Neural cell (in vitro differentiated cells): ENCODE measurements around the gene VAMP8. TPM values are rescaled to one million over a fixed set of nuclear protein-coding genes. Genes with fewer than 3 reads are reported as not detected.
"Not testable (repeated sequence)": the region's sequence is repeated elsewhere in the genome, so short reads cannot be mapped to it uniquely, and the experiment has no call there.

Experiments
- H2AFZ ChIP-seq: fragments of 200-600, 300-800 bp; sonication (generic), shearing (Covaris generic); 2 replicates; pipeline ENCODE4 v1.6.0; 2014; ENCODE audit warnings: low read depth, mild to moderate bottlenecking, antibody characterized with exemption, low read length, moderate library complexity
- H3F3A ChIP-seq: fragments of 200-600 bp; shearing (Covaris generic); 2 replicates; pipeline ENCODE4 v1.6.1; 2016; ENCODE audit warnings: mild to moderate bottlenecking, moderate library complexity, mixed read lengths, antibody characterized with exemption, low read length; ENCODE audit not compliant: insufficient read depth, poor library complexity, severe bottlenecking
- H3K27ac ChIP-seq: fragments of 200-600, 300-800 bp; sonication (generic), shearing (Covaris generic); 2 replicates; pipeline ENCODE4 v1.5.1; 2014; ENCODE audit warnings: mild to moderate bottlenecking, low read length, moderate library complexity
- H3K27me3 ChIP-seq: fragments of 300-800, 200-600 bp; sonication (generic), shearing (Covaris generic); 2 replicates; pipeline ENCODE4 v1.6.0; 2014; ENCODE audit warnings: mild to moderate bottlenecking, low read depth, low read length, moderate library complexity; ENCODE audit not compliant: insufficient read depth
- H3K36me3 ChIP-seq: fragments of 300-800, 200-600 bp; sonication (generic), shearing (Covaris generic); 2 replicates; pipeline ENCODE4 v1.5.1; 2014; ENCODE audit warnings: mild to moderate bottlenecking, antibody characterized with exemption, low read length, moderate library complexity; ENCODE audit not compliant: insufficient read depth
- H3K4me2 ChIP-seq: fragments of 300-800, 200-600 bp; sonication (generic), shearing (Covaris generic); 2 replicates; pipeline ENCODE4 v1.6.0; 2014; ENCODE audit warnings: mild to moderate bottlenecking, low read length
- H3K4me3 ChIP-seq: fragments of 300-800, 200-600 bp; sonication (generic), shearing (Covaris generic); 2 replicates; pipeline ENCODE4 v1.5.1; 2014; ENCODE audit warnings: mild to moderate bottlenecking, low read length, moderate library complexity
- H3K79me2 ChIP-seq: fragments of 200-600 bp; shearing (Covaris generic); replicated peaks from 2 replicates; pipeline ENCODE4 v1.6.0; 2014; ENCODE audit warnings: mild to moderate bottlenecking, low read length, moderate library complexity; ENCODE audit not compliant: insufficient read depth
- H3K9ac ChIP-seq: fragments of 300-800, 200-600 bp; sonication (generic), shearing (Covaris generic); 2 replicates; pipeline ENCODE4 v1.6.1; 2016; ENCODE audit warnings: mild to moderate bottlenecking, low read length, mixed read lengths
- H3K9me2 ChIP-seq: fragments of 200-600 bp; shearing (Covaris generic); 2 replicates; pipeline ENCODE4 v1.6.1; 2016; ENCODE audit warnings: mild to moderate bottlenecking, low read length, mixed read lengths; ENCODE audit not compliant: insufficient read depth
- H3K9me3 ChIP-seq: fragments of 200-600, 300-800 bp; sonication (generic), shearing (Covaris generic); 2 replicates; pipeline ENCODE4 v1.6.1; 2016; ENCODE audit warnings: mild to moderate bottlenecking, mixed run types, low read length, moderate library complexity, mixed read lengths
- H4K20me1 ChIP-seq: fragments of 200-600 bp; shearing (Covaris generic); 2 replicates; pipeline ENCODE4 v1.6.1; 2016; ENCODE audit warnings: mild to moderate bottlenecking, mixed run types; ENCODE audit not compliant: insufficient read depth
- CTCF ChIP-seq: fragments of 450-650 bp; IDR thresholded peaks from 2 replicates; pipeline ENCODE4 v1.5.1; 2014; ENCODE audit warnings: antibody characterized with exemption, mild to moderate bottlenecking, moderate library complexity; ENCODE audit not compliant: poor library complexity, severe bottlenecking
- EP300 ChIP-seq: fragments of 450-650 bp; conservative IDR thresholded peaks from 2 replicates; pipeline ENCODE4 v1.6.1; 2014; ENCODE audit warnings: antibody characterized with exemption, mild to moderate bottlenecking, moderate library complexity; ENCODE audit not compliant: poor library complexity, severe bottlenecking
- EZH2 ChIP-seq: fragments of 200-600, 300-800 bp; shearing (Covaris generic), sonication (generic); IDR thresholded peaks from 2 replicates; pipeline ENCODE4 v1.6.1; 2014; ENCODE audit warnings: antibody characterized with exemption, low read length, borderline replicate concordance, mild to moderate bottlenecking; ENCODE audit not compliant: insufficient read depth, poor library complexity, severe bottlenecking
- MXI1 ChIP-seq: fragments of 450-650 bp; conservative IDR thresholded peaks from 2 replicates; pipeline ENCODE4 v1.6.1; 2014; ENCODE audit warnings: antibody characterized with exemption, mild to moderate bottlenecking; ENCODE audit not compliant: poor library complexity, severe bottlenecking
- POLR2AphosphoS5 ChIP-seq: IDR thresholded peaks from 2 replicates; pipeline ENCODE4 v1.6.1; 2012
- RAD21 ChIP-seq: fragments of 450-650 bp; conservative IDR thresholded peaks from 2 replicates; pipeline ENCODE4 v1.6.1; 2014; ENCODE audit warnings: antibody characterized with exemption, mild to moderate bottlenecking, moderate library complexity
- REST ChIP-seq: IDR thresholded peaks from 2 replicates; pipeline ENCODE4 v1.6.1; 2012; ENCODE audit warnings: borderline replicate concordance
- SMC3 ChIP-seq: fragments of 450-650 bp; conservative IDR thresholded peaks from 2 replicates; pipeline ENCODE4 v1.6.1; 2014; ENCODE audit warnings: antibody characterized with exemption, mild to moderate bottlenecking, moderate library complexity; ENCODE audit not compliant: poor library complexity
- TAF1 ChIP-seq: IDR thresholded peaks from 2 replicates; pipeline ENCODE4 v1.6.1; 2012; ENCODE audit warnings: low read depth
- polyA plus RNA-seq: library from polyadenylated mRNA; depleted of rRNA; stranded (reverse); fragments of >200 nt; gene quantifications from 2 replicates; pipeline ENCODE4 v1.2.3, GENCODE V29; 2014

Gene VAMP8
- polyA plus RNA-seq, 1 donor from 2014 or later: not detected

GRCh38 chr2:85617723-85618122 lies 40.3 kb downstream of the VAMP8 start:
- H3K27ac ChIP-seq, H2AFZ ChIP-seq, H4K20me1 ChIP-seq, H3K9me2 ChIP-seq, H3K9ac ChIP-seq, H3K4me2 ChIP-seq, H3K27me3 ChIP-seq, H3K36me3 ChIP-seq, H3F3A ChIP-seq, H3K9me3 ChIP-seq: not testable (repeated sequence)
- Histone ChIP-seq H3K4me3 (peak overlapping the region; percentile 99), H3K79me2 (peaks cover 20% of the 10 kb centered on the region)

GRCh38 chr2:85619617-85620016 lies 42.2 kb downstream of the VAMP8 start:
- no peak for TF ChIP-seq POLR2AphosphoS5
- TF ChIP-seq REST: no peak
- Histone ChIP-seq H3K9me2 (no peaks in the 10 kb centered on the region), H3K4me2 (no peak overlapping the region), H3K79me2 (peaks cover 22% of the 10 kb centered on the region), H3K9me3 (no peaks in the 10 kb centered on the region), H2AFZ (no peak overlapping the region), H3F3A (no peaks in the 10 kb centered on the region), H3K4me3 (no peak overlapping the region), H3K9ac (no peak overlapping the region), H3K36me3 (no peaks in the 10 kb centered on the region), H3K27ac (no peak overlapping the region), H4K20me1 (no peaks in the 10 kb centered on the region), H3K27me3 (no peaks in the 10 kb centered on the region)

- H3K9ac ChIP-seq: no peak overlapping the region
- H3K27ac ChIP-seq: no peak overlapping the region
- no peaks in the 10 kb centered on the region for H4K20me1 ChIP-seq
- H2AFZ ChIP-seq: no peak overlapping the region
- H3K79me2 ChIP-seq: peaks cover 20% of the 10 kb centered on the region
- H3K9me2 ChIP-seq: no peaks in the 10 kb centered on the region
- H3K4me3 ChIP-seq: no peak overlapping the region
- no peaks in the 10 kb centered on the region for H3K9me3 ChIP-seq
- TF ChIP-seq EP300 (no peak), REST (no peak), EZH2 (no peak), SMC3 (no peak), MXI1 (no peak), TAF1 (no peak), RAD21 (no peak), POLR2AphosphoS5 (no peak), CTCF (no peak)
- no peak overlapping the region for H3K4me2 ChIP-seq
- H3K36me3 ChIP-seq: no peaks in the 10 kb centered on the region
- H3F3A ChIP-seq: no peaks in the 10 kb centered on the region
- no peaks in the 10 kb centered on the region for H3K27me3 ChIP-seq
Observed at GRCh38 chr2:85621338-85621737, 44.0 kb downstream of the VAMP8 start.
